Omental fat pad (tissue), 4 donors: Measurements from ENCODE around the gene TUBA8. TPM values are rescaled to one million over a fixed set of nuclear protein-coding genes. Genes with fewer than 3 reads are reported as not detected.

Source experiments
- ATAC-seq: fragments of 150-250 bp; one replicate; pipeline ENCODE4 v1.9.1; 2016; ENCODE audit warnings: mild to moderate bottlenecking, moderate library complexity; ENCODE audit not compliant: low FRiP score
- DNase-seq: peaks from one replicate; pipeline ENCODE4 v3.0.0-alpha.2; 2019; ENCODE audit warnings: low spot score
- CTCF ChIP-seq, 3 donors: fragments of 450-650 bp; IDR thresholded peaks; one replicate each; pipeline ENCODE4 v1.5.1; 2016 to 2017; ENCODE audit warnings: antibody characterized with exemption in 3 of 3, mild to moderate bottlenecking in 3 of 3, moderate library complexity in 2 of 3
- total RNA-seq, 4 donors: library from RNA; depleted of rRNA; stranded (reverse); fragments of >200 nt; gene quantifications; one replicate each; pipeline ENCODE4 v1.1.0, GENCODE V29; 2016

The TUBA8 gene
- total RNA-seq, 4 donors from 2014 or later = 3.2 to 12.1 (median 4.4) TPM

GRCh38 chr22:18088825-18089568 is 21.6 kb upstream of the TUBA8 start:
- no peak for TF ChIP-seq CTCF (IDR thresholded peaks at IDR 0.05)
- DNase-seq = no peak
- ATAC-seq = no peak

- ATAC-seq (no peak), DNase-seq (no peak)
- no peak for TF ChIP-seq CTCF (IDR thresholded peaks at IDR 0.05)
Measured at GRCh38 chr22:18090286-18090685, 20.3 kb upstream of the TUBA8 start.

DNA sequence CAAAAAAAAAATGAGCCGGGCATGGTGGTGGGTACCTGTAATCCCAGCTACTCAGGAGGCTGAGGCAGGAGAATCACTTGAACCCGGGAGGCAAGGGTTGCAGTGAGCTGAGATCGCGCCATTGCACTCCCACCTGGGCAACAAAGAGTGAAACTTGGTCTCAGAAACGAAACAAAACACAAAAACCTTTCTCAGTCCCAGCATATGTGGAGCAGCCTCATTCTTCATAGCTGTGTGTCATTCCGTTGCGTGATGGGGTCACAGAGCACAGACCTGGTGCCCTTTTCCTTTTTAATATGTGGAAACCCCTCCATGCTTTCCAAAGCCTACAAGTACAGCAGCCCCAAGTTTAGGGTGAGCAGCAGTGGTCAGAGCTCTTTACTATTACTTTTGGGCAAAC is 19.1 kb upstream of the TUBA8 start:
- DNase-seq (no peak), ATAC-seq (peak; percentile 64)
- TF ChIP-seq CTCF (IDR thresholded peaks at IDR 0.05) = no peak

DNA sequence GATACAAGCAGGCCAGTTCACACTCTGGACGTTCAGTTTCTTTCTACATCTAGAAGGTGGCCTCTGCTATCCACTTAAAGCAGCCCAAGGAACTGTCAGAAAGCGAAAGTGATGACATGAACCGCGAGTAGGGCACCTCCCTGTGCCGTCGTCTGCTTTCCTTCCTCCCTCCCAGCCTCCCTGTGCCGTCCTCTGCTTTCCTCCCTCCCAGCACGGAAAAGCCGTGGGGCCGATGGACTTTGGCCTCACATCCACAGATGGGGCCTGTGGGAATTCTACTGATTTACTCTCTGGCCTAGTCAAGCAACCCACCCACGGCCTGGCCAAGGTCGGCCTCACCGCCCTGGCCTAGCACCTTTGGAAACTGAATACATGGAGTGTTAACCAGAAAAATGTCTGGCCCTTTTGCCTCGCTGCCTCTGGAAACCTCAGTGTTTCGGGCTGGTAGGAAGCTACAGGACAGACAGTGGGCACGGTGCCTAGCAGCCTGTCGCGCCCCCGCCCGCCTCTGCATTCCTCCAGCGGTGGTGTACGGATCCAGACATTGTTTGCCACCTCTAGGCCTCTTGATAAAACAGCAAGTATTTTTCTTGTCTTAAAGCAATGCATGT is 18.6 kb upstream of the TUBA8 start:
- DNase-seq = peak; percentile 33
- peak; percentile 79 for ATAC-seq
- no peak for TF ChIP-seq CTCF (IDR thresholded peaks at IDR 0.05)

DNA sequence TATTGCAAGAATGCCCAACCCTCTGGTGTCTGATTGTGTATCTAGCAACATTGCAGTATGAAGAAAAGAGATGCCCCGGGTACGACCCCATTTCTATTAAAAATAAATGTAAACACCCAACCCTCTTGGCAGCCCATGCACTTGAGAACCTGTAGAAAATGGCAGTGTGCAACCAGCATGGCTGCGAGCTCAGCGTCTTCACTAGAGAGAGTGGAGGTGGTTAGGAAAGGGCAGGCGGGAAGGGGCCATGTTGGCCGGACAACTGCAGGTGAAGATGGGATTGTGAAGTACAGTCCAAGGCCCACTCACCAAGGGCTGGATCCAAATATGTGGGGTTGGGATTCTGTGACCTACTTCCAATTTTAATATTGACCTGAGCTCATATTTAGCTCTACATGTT is 16.9 kb upstream of the TUBA8 start:
- no peak for ATAC-seq
- DNase-seq = no peak
- TF ChIP-seq CTCF (IDR thresholded peaks at IDR 0.05) = no peak

- ATAC-seq (no peak), DNase-seq (no peak)
- TF ChIP-seq CTCF (IDR thresholded peaks at IDR 0.05) = no peak
Measured at GRCh38 chr22:18095101-18095805, 15.4 kb upstream of the TUBA8 start.
